ENCODE measurements around the gene DHDH. TPM values are rescaled to one million over a fixed set of nuclear protein-coding genes. Genes with fewer than 3 reads are reported as not detected.

The DHDH gene
- total and polyA plus RNA-seq, 4 donors = 0.59 to 4.6 (median 2.0) TPM

GRCh38 chr19:48988286-48988685 is 54.8 kb downstream of the DHDH start:
- H3K9me3 ChIP-seq (ENCODE audit: control insufficient read depth, insufficient read depth, low read length) = no peaks in the 10 kb centered on the region
- peaks cover 72% of the 10 kb centered on the region for H3K36me3 ChIP-seq (ENCODE audit: control insufficient read depth, insufficient read depth, low read length)
- 91% methylated on average over 4 of the region's 7 CpGs for WGBS (ENCODE audit: insufficient coverage)
- no peaks in the 10 kb centered on the region for H3K27me3 ChIP-seq (ENCODE audit: control insufficient read depth, insufficient read depth, low read length)
- H3K4me3 ChIP-seq (ENCODE audit: low read depth, low read length) = no peak overlapping the region
- no peak for DNase-seq (ENCODE audit: low read depth in 4 of 6, low spot score in 6 of 6)
- peaks cover 25% of the 10 kb centered on the region for H3K4me1 ChIP-seq (ENCODE audit: control insufficient read depth, insufficient read depth, low read length)
- no peak overlapping the region for H3K27ac ChIP-seq (ENCODE audit: low read depth, low read length)

- H3K27me3 ChIP-seq (ENCODE audit: control insufficient read depth, insufficient read depth, low read length) = no peaks in the 10 kb centered on the region
- no peak for DNase-seq (ENCODE audit: low read depth in 4 of 6, low spot score in 6 of 6)
- peaks cover 25% of the 10 kb centered on the region for H3K4me1 ChIP-seq (ENCODE audit: control insufficient read depth, insufficient read depth, low read length)
- no peak overlapping the region for H3K27ac ChIP-seq (ENCODE audit: low read depth, low read length)
- no peak overlapping the region for H3K4me3 ChIP-seq (ENCODE audit: low read depth, low read length)
- 98% methylated on average over 6 of the region's 9 CpGs for WGBS (ENCODE audit: insufficient coverage)
- H3K36me3 ChIP-seq (ENCODE audit: control insufficient read depth, insufficient read depth, low read length) = peaks cover 71% of the 10 kb centered on the region
- H3K9me3 ChIP-seq (ENCODE audit: control insufficient read depth, insufficient read depth, low read length) = no peaks in the 10 kb centered on the region
These were observed 55.4 kb downstream of the DHDH start for GRCh38 chr19:48988860-48989259.

- peaks cover 34% of the 10 kb centered on the region for H3K4me1 ChIP-seq (ENCODE audit: control insufficient read depth, insufficient read depth, low read length)
- no peak overlapping the region for H3K4me3 ChIP-seq (ENCODE audit: low read depth, low read length)
- no peaks in the 10 kb centered on the region for H3K27me3 ChIP-seq (ENCODE audit: control insufficient read depth, insufficient read depth, low read length)
- H3K27ac ChIP-seq (ENCODE audit: low read depth, low read length) = no peak overlapping the region
- no peak for DNase-seq (ENCODE audit: low read depth in 4 of 6, low spot score in 6 of 6)
- no peaks in the 10 kb centered on the region for H3K9me3 ChIP-seq (ENCODE audit: control insufficient read depth, insufficient read depth, low read length)
- WGBS (ENCODE audit: insufficient coverage) = 87% methylated on average over 11 of the region's 17 CpGs
- H3K36me3 ChIP-seq (ENCODE audit: control insufficient read depth, insufficient read depth, low read length) = peaks cover 63% of the 10 kb centered on the region
These were observed 56.3 kb downstream of the DHDH start for GRCh38 chr19:48989701-48990291.

- Histone ChIP-seq H3K36me3 (ENCODE audit: control insufficient read depth, insufficient read depth, low read length) (peaks cover 57% of the 10 kb centered on the region), H3K27ac (ENCODE audit: low read depth, low read length) (no peak overlapping the region), H3K4me3 (ENCODE audit: low read depth, low read length) (no peak overlapping the region), H3K4me1 (ENCODE audit: control insufficient read depth, insufficient read depth, low read length) (peaks cover 35% of the 10 kb centered on the region), H3K27me3 (ENCODE audit: control insufficient read depth, insufficient read depth, low read length) (no peaks in the 10 kb centered on the region), H3K9me3 (ENCODE audit: control insufficient read depth, insufficient read depth, low read length) (no peaks in the 10 kb centered on the region)
- WGBS (ENCODE audit: insufficient coverage) = 84% methylated on average over 4 of the region's 4 CpGs
- DNase-seq (ENCODE audit: low read depth in 4 of 6, low spot score in 6 of 6) = no peak
These were observed 56.9 kb downstream of the DHDH start for GRCh38 chr19:48990400-48990799.

- peaks cover 35% of the 10 kb centered on the region for H3K4me1 ChIP-seq (ENCODE audit: control insufficient read depth, insufficient read depth, low read length)
- WGBS (ENCODE audit: insufficient coverage) = 90% methylated on average over 22 of the region's 22 CpGs
- peak overlapping the region; percentile 97 for H3K27ac ChIP-seq (ENCODE audit: low read depth, low read length)
- H3K27me3 ChIP-seq (ENCODE audit: control insufficient read depth, insufficient read depth, low read length) = no peaks in the 10 kb centered on the region
- no peak for DNase-seq (ENCODE audit: low read depth in 4 of 6, low spot score in 6 of 6)
- peaks cover 50% of the 10 kb centered on the region for H3K36me3 ChIP-seq (ENCODE audit: control insufficient read depth, insufficient read depth, low read length)
- no peak overlapping the region for H3K4me3 ChIP-seq (ENCODE audit: low read depth, low read length)
- H3K9me3 ChIP-seq (ENCODE audit: control insufficient read depth, insufficient read depth, low read length) = no peaks in the 10 kb centered on the region
These were observed 57.6 kb downstream of the DHDH start for GRCh38 chr19:48991011-48991609.

GRCh38 chr19:48991873-48992580 is 58.5 kb downstream of the DHDH start:
- 25% methylated on average over 5 of the region's 8 CpGs for WGBS (ENCODE audit: insufficient coverage)
- Histone ChIP-seq H3K4me3 (ENCODE audit: low read depth, low read length) (peak overlapping the region; percentile 90), H3K27ac (ENCODE audit: low read depth, low read length) (peak overlapping the region; percentile 97), H3K4me1 (ENCODE audit: control insufficient read depth, insufficient read depth, low read length) (peaks cover 35% of the 10 kb centered on the region), H3K9me3 (ENCODE audit: control insufficient read depth, insufficient read depth, low read length) (no peaks in the 10 kb centered on the region), H3K36me3 (ENCODE audit: control insufficient read depth, insufficient read depth, low read length) (peaks cover 43% of the 10 kb centered on the region), H3K27me3 (ENCODE audit: control insufficient read depth, insufficient read depth, low read length) (no peaks in the 10 kb centered on the region)
- DNase-seq (ENCODE audit: low read depth in 4 of 6, low spot score in 6 of 6) = peak in 2 of 6 donors; percentile 38 to 57

- Histone ChIP-seq H3K4me3 (ENCODE audit: low read depth, low read length) (peak overlapping the region; percentile 90), H3K36me3 (ENCODE audit: control insufficient read depth, insufficient read depth, low read length) (peaks cover 38% of the 10 kb centered on the region), H3K9me3 (ENCODE audit: control insufficient read depth, insufficient read depth, low read length) (no peaks in the 10 kb centered on the region), H3K4me1 (ENCODE audit: control insufficient read depth, insufficient read depth, low read length) (peaks cover 35% of the 10 kb centered on the region), H3K27ac (ENCODE audit: low read depth, low read length) (peak overlapping the region; percentile 97), H3K27me3 (ENCODE audit: control insufficient read depth, insufficient read depth, low read length) (no peaks in the 10 kb centered on the region)
- no peak for DNase-seq (ENCODE audit: low read depth in 4 of 6, low spot score in 6 of 6)
- under 1% methylated on average over 20 of the region's 20 CpGs for WGBS (ENCODE audit: insufficient coverage)
These were observed 59.2 kb downstream of the DHDH start for GRCh38 chr19:48992581-48993174.

GRCh38 chr19:48993175-48994034 is 59.9 kb downstream of the DHDH start, which contains the start of the genes GYS1 and RUVBL2:
Gene GYS1 (minus strand): TSS chr19:48993309. CDS start chr19:48993112, 197 bp downstream.
Gene RUVBL2 (plus strand): TSS chr19:48993887. CDS start chr19:48993912, 25 bp downstream.
- H3K36me3 ChIP-seq (ENCODE audit: control insufficient read depth, insufficient read depth, low read length) = peaks cover 31% of the 10 kb centered on the region
- peak within 1 kb of the TSS; percentile 98 for H3K27ac ChIP-seq (ENCODE audit: low read depth, low read length)
- H3K9me3 ChIP-seq (ENCODE audit: control insufficient read depth, insufficient read depth, low read length) = no peaks in the 10 kb centered on the region
- H3K4me1 ChIP-seq (ENCODE audit: control insufficient read depth, insufficient read depth, low read length) = peaks cover 35% of the 10 kb centered on the region
- no peaks in the 10 kb centered on the region for H3K27me3 ChIP-seq (ENCODE audit: control insufficient read depth, insufficient read depth, low read length)
- peak; percentile 99 to 100 (median 100) for DNase-seq (ENCODE audit: low read depth in 4 of 6, low spot score in 6 of 6)
- H3K4me3 ChIP-seq (ENCODE audit: low read depth, low read length) = peak within 1 kb of the TSS; percentile 90
- under 1% methylated on average over 51 of the region's 56 CpGs for WGBS (ENCODE audit: insufficient coverage)

- WGBS (ENCODE audit: insufficient coverage) = 1% methylated on average over 7 of the region's 13 CpGs
- peak overlapping the region; percentile 98 for H3K27ac ChIP-seq (ENCODE audit: low read depth, low read length)
- H3K4me1 ChIP-seq (ENCODE audit: control insufficient read depth, insufficient read depth, low read length) = peaks cover 35% of the 10 kb centered on the region
These were observed 60.5 kb downstream of the DHDH start for GRCh38 chr19:48994035-48994386.

More at GRCh38 chr19:48994035-48994386, 60.5 kb downstream of the DHDH start:
- Histone ChIP-seq H3K4me3 (ENCODE audit: low read depth, low read length) (peak overlapping the region; percentile 90), H3K36me3 (ENCODE audit: control insufficient read depth, insufficient read depth, low read length) (peaks cover 26% of the 10 kb centered on the region), H3K27me3 (ENCODE audit: control insufficient read depth, insufficient read depth, low read length) (no peaks in the 10 kb centered on the region), H3K9me3 (ENCODE audit: control insufficient read depth, insufficient read depth, low read length) (no peaks in the 10 kb centered on the region)
- DNase-seq (ENCODE audit: low read depth in 4 of 6, low spot score in 6 of 6) = no peak
